Karpas-422 (cell line): ENCODE results near the gene BDKRB2. TPM values are rescaled to one million over a fixed set of nuclear protein-coding genes. Genes with fewer than 3 reads are reported as not detected.

Experiments
- DNase-seq: peaks from one replicate; pipeline ENCODE4 v3.0.0-alpha.2; 2015
- H2AFZ ChIP-seq: fragments of 200-600 bp; sonication (generic); 2 replicates; pipeline ENCODE4 v1.6.1; 2014; ENCODE audit warnings: antibody characterized with exemption, low read length, mixed read lengths
- H3K27ac ChIP-seq: fragments of 200-600 bp; sonication (generic); 2 replicates; pipeline ENCODE4 v1.5.1; 2014; ENCODE audit warnings: mild to moderate bottlenecking, low read length, moderate library complexity
- H3K27me3 ChIP-seq: fragments of 200-600 bp; sonication (generic); 2 replicates; pipeline ENCODE4 v1.6.1; 2014; ENCODE audit warnings: low read length, mixed read lengths
- H3K36me3 ChIP-seq: fragments of 200-600 bp; sonication (generic); 2 replicates; pipeline ENCODE4 v1.6.1; 2014; ENCODE audit warnings: low read length, mixed read lengths; ENCODE audit not compliant: insufficient read depth
- H3K4me1 ChIP-seq: fragments of 200-600 bp; sonication (generic); 2 replicates; pipeline ENCODE4 v1.6.1; 2014; ENCODE audit warnings: mild to moderate bottlenecking, low read length, mixed read lengths
- H3K4me2 ChIP-seq: fragments of 200-600 bp; sonication (generic); 2 replicates; pipeline ENCODE4 v1.6.1; 2014; ENCODE audit warnings: low read length, low read depth, mild to moderate bottlenecking; ENCODE audit not compliant: poor library complexity, severe bottlenecking
- H3K4me3 ChIP-seq: fragments of 200-600 bp; sonication (generic); 2 replicates; pipeline ENCODE4 v1.5.1; 2014; ENCODE audit warnings: mild to moderate bottlenecking, antibody characterized with exemption, low read length, mixed read lengths
- H3K79me2 ChIP-seq: fragments of 200-600 bp; sonication (generic); 2 replicates; pipeline ENCODE4 v1.6.1; 2014; ENCODE audit warnings: mild to moderate bottlenecking, low read length, mixed read lengths
- H3K9ac ChIP-seq: fragments of 200-600 bp; sonication (generic); 2 replicates; pipeline ENCODE4 v1.6.0; 2014; ENCODE audit warnings: low read length
- H3K9me2 ChIP-seq: fragments of 200-600 bp; sonication (generic), shearing (Covaris generic); replicated peaks from 2 replicates; pipeline ENCODE4 v1.6.0; 2014; ENCODE audit warnings: mild to moderate bottlenecking, low read length, moderate library complexity; ENCODE audit not compliant: insufficient read depth
- H3K9me3 ChIP-seq: fragments of 300-700, 200-600 bp; sonication (generic); 2 replicates; pipeline ENCODE4 v1.6.1; 2014; ENCODE audit warnings: low read length, mixed read lengths
- H4K20me1 ChIP-seq: fragments of 200-600 bp; sonication (generic); 2 replicates; pipeline ENCODE4 v1.6.1; 2014; ENCODE audit warnings: mild to moderate bottlenecking, antibody characterized with exemption, low read length, low read depth; ENCODE audit not compliant: insufficient read depth
- total RNA-seq: library from RNA; depleted of rRNA; stranded (reverse); fragments of >200 nt; shearing (Covaris generic); gene quantifications from 2 replicates; pipeline ENCODE4 v1.2.3, GENCODE V29; 2014; ENCODE audit warnings: low replicate concordance

Gene BDKRB2
- total RNA-seq, 1 experiment from 2014 or later: not detected

DNA sequence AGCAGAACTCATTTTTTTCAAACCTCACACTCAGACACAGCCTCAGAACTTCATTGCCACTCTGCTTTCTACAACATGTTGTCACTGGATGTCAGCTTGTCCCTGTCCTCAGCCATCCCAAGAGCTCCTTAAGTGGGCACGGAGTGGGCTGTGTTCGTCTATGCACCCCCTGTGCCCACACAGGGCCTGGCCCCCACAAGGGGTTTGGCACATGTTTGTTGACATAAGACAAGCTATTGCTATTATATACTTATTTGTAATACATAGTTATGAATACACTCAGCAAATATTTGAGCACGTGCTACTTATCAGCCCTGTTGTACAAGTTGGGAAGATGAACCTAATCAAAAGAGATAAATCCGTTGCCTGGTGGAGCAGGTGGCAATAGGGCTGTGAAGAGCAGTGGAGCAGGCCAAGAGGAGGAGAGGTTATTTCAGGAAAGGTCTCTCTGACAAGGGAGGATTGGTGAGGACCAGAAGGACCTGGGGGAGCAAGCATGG, 47.1 kb downstream of the BDKRB2 start:
- H3K9me3 ChIP-seq: no peaks in the 10 kb centered on the region
- no peak overlapping the region for H2AFZ ChIP-seq
- H4K20me1 ChIP-seq: no peaks in the 10 kb centered on the region
- no peaks in the 10 kb centered on the region for H3K27me3 ChIP-seq
- H3K4me3 ChIP-seq: no peak overlapping the region
- no peak overlapping the region for H3K4me2 ChIP-seq
- no peaks in the 10 kb centered on the region for H3K9me2 ChIP-seq
- no peaks in the 10 kb centered on the region for H3K36me3 ChIP-seq
- H3K27ac ChIP-seq: no peak overlapping the region
- H3K9ac ChIP-seq: no peak overlapping the region
- no peak for DNase-seq
- H3K4me1 ChIP-seq: no peaks in the 10 kb centered on the region
- H3K79me2 ChIP-seq: no peaks in the 10 kb centered on the region

DNA sequence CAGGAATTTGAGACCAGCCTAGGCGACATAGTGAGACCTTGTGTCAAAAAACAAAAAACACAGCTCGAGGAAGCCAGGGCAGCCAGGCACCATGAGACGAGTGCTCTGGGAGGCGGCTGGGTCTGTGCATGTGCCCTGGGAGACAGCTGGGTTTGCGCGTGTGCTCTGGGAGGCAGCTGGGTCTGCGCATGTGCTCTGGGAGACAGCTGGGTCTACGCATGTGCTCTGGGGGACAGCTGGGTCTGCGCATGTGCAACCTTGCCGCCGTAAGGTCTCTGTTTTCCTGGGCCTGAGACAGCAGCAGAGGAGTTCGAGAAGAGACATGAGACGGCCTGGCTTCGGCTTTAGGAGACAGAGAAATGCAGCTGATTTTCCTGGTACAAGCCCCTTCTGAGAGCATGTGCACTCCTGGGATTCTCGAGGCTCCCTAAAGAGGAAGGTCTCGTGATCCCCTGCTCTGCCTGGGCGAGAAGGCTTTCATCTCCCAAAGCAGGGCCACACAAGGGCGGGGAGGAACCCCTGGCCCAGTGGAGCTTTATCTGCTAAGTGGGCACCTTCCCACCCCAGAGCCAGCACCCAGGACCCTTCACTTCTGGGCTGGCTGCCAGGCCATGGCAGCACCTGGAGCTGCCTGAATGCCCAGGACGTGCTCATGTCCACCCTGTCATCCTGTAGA, 47.8 kb downstream of the BDKRB2 start:
- H3K9ac ChIP-seq: no peak overlapping the region
- no peaks in the 10 kb centered on the region for H3K9me2 ChIP-seq
- no peaks in the 10 kb centered on the region for H3K36me3 ChIP-seq
- H2AFZ ChIP-seq: no peak overlapping the region
- H3K27me3 ChIP-seq: no peaks in the 10 kb centered on the region
- no peak overlapping the region for H3K27ac ChIP-seq
- no peak overlapping the region for H3K4me3 ChIP-seq
- H3K4me1 ChIP-seq: no peaks in the 10 kb centered on the region
- H3K4me2 ChIP-seq: no peak overlapping the region
- no peak for DNase-seq
- no peaks in the 10 kb centered on the region for H3K9me3 ChIP-seq
- H4K20me1 ChIP-seq: no peaks in the 10 kb centered on the region
- no peaks in the 10 kb centered on the region for H3K79me2 ChIP-seq

DNA sequence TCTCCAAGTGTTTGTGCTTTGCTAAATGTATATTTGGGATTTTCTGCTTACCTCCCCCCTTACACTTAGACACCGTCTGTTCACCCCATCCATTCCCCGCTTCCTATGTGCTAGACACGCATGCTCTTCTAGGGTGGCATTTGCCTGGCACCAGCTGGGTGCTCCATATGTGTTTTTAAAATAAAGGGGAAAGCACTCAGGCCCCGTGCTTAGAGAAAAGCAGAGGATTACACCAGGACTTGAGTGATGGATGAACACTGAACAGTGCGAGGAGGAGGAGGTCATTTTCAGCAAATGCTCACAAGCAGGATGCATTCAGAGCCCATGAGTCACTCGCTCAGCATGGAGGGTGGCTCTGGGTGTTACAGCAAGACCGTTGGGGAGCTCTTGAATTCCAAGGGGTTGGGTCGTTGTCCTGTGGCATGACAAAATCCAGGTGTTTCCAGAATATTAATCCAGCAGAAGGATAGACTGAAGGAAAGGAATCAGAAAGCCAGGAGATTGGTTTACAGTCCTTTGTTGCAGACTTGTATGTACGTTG, 48.4 kb downstream of the BDKRB2 start:
- Histone ChIP-seq H3K4me1 (no peaks in the 10 kb centered on the region), H2AFZ (no peak overlapping the region), H3K9me2 (no peaks in the 10 kb centered on the region), H3K27me3 (no peaks in the 10 kb centered on the region), H3K4me2 (no peak overlapping the region), H3K36me3 (no peaks in the 10 kb centered on the region), H4K20me1 (no peaks in the 10 kb centered on the region), H3K27ac (no peak overlapping the region), H3K79me2 (no peaks in the 10 kb centered on the region), H3K9me3 (no peaks in the 10 kb centered on the region), H3K9ac (no peak overlapping the region), H3K4me3 (no peak overlapping the region)
- DNase-seq: no peak

DNA sequence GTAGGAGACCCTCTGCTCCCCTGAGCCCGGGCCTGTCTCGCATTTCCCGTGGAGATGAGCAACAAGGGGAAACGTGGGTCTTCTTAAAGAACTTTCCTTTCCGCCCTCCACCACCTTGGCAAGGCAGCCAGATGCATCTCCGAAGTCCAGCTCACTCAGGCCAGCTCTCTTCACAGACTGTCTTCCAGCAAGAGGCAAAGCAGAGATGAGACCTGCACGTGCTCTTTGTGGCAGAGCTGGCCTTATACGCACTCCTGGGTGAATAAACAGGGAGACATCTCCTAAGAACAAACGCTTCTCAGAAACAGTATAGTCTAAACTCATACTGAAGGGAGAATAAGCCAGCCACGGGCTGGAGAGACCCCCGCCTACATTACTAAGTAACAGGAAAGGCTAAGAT, 50.0 kb downstream of the BDKRB2 start:
- H3K27ac ChIP-seq: no peak overlapping the region
- H3K9me3 ChIP-seq: no peaks in the 10 kb centered on the region
- H2AFZ ChIP-seq: no peak overlapping the region
- H3K36me3 ChIP-seq: no peaks in the 10 kb centered on the region
- no peaks in the 10 kb centered on the region for H3K4me1 ChIP-seq
- H3K4me3 ChIP-seq: no peak overlapping the region
- no peaks in the 10 kb centered on the region for H3K9me2 ChIP-seq
- H3K9ac ChIP-seq: no peak overlapping the region
- H4K20me1 ChIP-seq: no peaks in the 10 kb centered on the region
- H3K79me2 ChIP-seq: no peaks in the 10 kb centered on the region
- no peak overlapping the region for H3K4me2 ChIP-seq
- no peak for DNase-seq
- no peaks in the 10 kb centered on the region for H3K27me3 ChIP-seq

DNA sequence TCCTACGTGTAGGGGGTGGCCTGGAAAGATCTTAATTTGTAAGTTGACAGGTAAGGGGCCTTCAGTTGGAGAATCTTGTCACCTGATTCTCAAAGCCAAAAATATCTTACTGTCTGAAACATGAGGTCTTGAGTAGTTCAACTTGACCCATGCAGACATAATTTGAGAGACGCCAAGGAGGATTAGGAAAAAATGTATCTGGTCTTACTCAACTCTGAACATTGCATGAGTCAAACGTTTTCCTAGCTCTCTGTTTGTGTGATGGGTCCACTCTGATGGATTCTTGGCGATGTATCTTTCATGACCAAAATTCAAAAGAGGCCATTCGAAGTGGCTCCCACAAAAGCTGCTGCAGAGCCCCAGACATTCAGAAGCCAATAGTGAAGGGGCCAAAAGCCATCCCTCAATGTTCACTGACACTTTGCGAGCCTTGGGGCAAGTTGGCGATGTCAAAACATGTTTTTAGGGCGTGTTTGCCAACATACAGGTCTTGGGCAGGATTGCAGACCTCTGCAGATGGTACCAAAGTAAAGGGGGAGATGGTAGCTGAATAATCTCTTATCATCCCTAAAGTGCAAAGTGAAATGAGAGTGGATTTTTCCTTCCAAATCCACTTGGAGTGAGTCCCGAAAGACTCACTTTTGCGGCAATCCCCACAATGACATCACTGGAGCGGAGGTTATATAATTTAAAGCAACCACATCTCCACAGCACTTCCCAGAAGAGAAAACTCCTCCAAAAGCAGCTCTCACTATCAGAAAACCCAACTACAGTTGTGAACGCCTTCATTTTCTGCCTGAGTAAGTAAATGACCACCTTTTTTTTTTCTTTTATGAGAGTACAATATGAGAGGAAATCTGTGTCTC, 51.1 kb downstream of the BDKRB2 start, which contains the start of gene BDKRB1:
TSS of gene BDKRB1 (plus strand) at position 710 of the 866 bp plus-strand sequence. CDS start 7,473 bp downstream, outside the sequence.
- no peaks in the 10 kb centered on the region for H3K36me3 ChIP-seq
- no peaks in the 10 kb centered on the region for H3K9me2 ChIP-seq
- DNase-seq: no peak
- H3K27ac ChIP-seq: no peak within 1 kb of the TSS
- H3K4me3 ChIP-seq: no peak within 1 kb of the TSS
- H2AFZ ChIP-seq: no peak within 1 kb of the TSS
- H3K79me2 ChIP-seq: no peaks in the 10 kb centered on the region
- H3K4me2 ChIP-seq: no peak within 1 kb of the TSS
- no peaks in the 10 kb centered on the region for H4K20me1 ChIP-seq
- no peaks in the 10 kb centered on the region for H3K27me3 ChIP-seq
- no peaks in the 10 kb centered on the region for H3K9me3 ChIP-seq
- H3K4me1 ChIP-seq: no peaks in the 10 kb centered on the region
- no peak within 1 kb of the TSS for H3K9ac ChIP-seq

DNA sequence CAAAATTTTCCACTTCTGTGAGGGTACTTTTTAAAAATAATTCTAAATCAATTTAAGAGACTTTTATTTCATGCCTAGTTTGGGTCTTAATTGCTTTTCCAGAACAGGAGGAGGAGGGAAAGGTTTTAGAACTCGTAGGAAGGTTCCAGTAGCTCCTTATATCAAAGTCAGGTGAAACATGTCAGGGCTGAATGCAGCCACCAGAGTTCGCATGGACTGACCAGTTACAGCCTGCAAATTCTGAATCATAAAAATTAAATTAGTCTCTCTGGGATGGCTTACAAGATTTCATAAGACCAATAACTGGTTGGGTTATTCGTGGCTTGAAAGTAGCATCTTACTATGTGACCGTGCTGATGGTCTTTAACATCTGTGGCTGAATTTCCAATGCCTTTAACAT, 51.8 kb downstream of the BDKRB2 start:
- no peak overlapping the region for H3K4me2 ChIP-seq
- no peak overlapping the region for H3K4me3 ChIP-seq
- no peaks in the 10 kb centered on the region for H3K4me1 ChIP-seq
- no peaks in the 10 kb centered on the region for H3K36me3 ChIP-seq
- no peak overlapping the region for H3K27ac ChIP-seq
- H4K20me1 ChIP-seq: no peaks in the 10 kb centered on the region
- no peaks in the 10 kb centered on the region for H3K79me2 ChIP-seq
- no peaks in the 10 kb centered on the region for H3K9me2 ChIP-seq
- no peaks in the 10 kb centered on the region for H3K9me3 ChIP-seq
- H3K9ac ChIP-seq: no peak overlapping the region
- H3K27me3 ChIP-seq: no peaks in the 10 kb centered on the region
- no peak for DNase-seq
- H2AFZ ChIP-seq: no peak overlapping the region

DNA sequence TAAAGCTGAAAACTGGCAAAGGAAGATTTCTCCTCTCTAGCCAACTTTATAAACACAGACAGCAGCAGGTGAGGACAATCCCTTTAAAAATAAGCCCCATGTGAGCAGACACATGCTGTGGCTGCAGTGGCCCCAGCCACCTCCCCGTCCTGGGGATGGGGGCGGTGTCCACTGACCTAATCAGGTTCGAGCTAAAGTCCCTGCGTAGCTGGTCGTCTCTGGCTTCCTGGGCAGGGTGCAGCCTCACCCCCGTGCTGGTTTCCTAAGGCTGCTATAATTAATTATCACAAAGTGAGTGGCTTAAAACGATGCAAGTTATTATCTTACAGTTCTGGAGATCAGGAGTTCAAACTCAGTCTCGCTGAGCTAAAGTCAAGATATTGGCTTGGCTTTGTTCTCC, 52.4 kb downstream of the BDKRB2 start:
- no peaks in the 10 kb centered on the region for H4K20me1 ChIP-seq
- no peak overlapping the region for H2AFZ ChIP-seq
- no peaks in the 10 kb centered on the region for H3K27me3 ChIP-seq
- no peak overlapping the region for H3K4me3 ChIP-seq
- H3K27ac ChIP-seq: no peak overlapping the region
- H3K79me2 ChIP-seq: no peaks in the 10 kb centered on the region
- no peak overlapping the region for H3K4me2 ChIP-seq
- no peak overlapping the region for H3K9ac ChIP-seq
- no peak for DNase-seq
- no peaks in the 10 kb centered on the region for H3K9me3 ChIP-seq
- no peaks in the 10 kb centered on the region for H3K36me3 ChIP-seq
- H3K9me2 ChIP-seq: no peaks in the 10 kb centered on the region
- no peaks in the 10 kb centered on the region for H3K4me1 ChIP-seq

DNA sequence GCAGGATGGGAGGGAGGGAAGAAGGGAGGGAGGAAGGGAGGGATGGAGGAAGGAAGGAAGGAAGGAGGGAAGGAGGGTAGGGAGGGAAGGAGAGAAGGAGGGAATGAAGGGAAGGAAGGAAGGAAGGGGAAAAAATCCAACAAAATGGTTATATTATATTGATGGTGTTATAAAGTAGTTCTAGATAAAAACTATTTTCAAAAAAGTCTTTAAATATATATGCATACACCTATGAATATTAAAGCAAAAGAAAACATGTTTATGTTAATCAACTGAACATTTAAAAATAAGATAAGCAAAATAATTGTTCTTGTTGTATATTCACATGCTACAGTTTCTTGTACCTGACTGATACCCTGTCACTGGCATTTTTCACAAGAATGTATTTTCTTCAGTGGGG, 53.3 kb downstream of the BDKRB2 start:
- Histone ChIP-seq H3K9me3 (no peaks in the 10 kb centered on the region), H3K9ac (no peak overlapping the region), H3K36me3 (no peaks in the 10 kb centered on the region)

More for the DNA sequence above, 53.3 kb downstream of the BDKRB2 start:
- Histone ChIP-seq H3K79me2 (no peaks in the 10 kb centered on the region), H3K27me3 (no peaks in the 10 kb centered on the region), H3K4me2 (no peak overlapping the region), H3K4me1 (no peaks in the 10 kb centered on the region), H3K9me2 (no peaks in the 10 kb centered on the region), H2AFZ (no peak overlapping the region), H3K27ac (no peak overlapping the region), H3K4me3 (no peak overlapping the region), H4K20me1 (no peaks in the 10 kb centered on the region)
- no peak for DNase-seq
